OCI-LY1 (cell line): ENCODE data around the gene FAM3D.

ENCODE experiments used
- CTCF ChIP-seq: fragments of 200-600 bp; sonication (generic), shearing (Covaris generic); IDR thresholded peaks from 2 replicates; pipeline ENCODE4 v1.5.1; 2017; ENCODE audit warnings: mild to moderate bottlenecking, antibody characterized with exemption, low read length, moderate library complexity, mixed read lengths
- EZH2 ChIP-seq: fragments of 200-600 bp; sonication (generic), shearing (Covaris generic); IDR thresholded peaks from 2 replicates; pipeline ENCODE4 v1.8.0; 2017; ENCODE audit warnings: borderline replicate concordance, mixed run types, mild to moderate bottlenecking, antibody characterized with exemption, low read length, moderate library complexity, mixed read lengths

- TF ChIP-seq CTCF (no peak), EZH2 (no peak)
These were observed 8.9 kb downstream of the FAM3D start for GRCh38 chr3:58657571-58658141.
